RCC 7860 (cell line): ENCODE measurements around the gene NYAP1.
"Not testable (repeated sequence)": the region's sequence is repeated elsewhere in the genome, so short reads cannot be mapped to it uniquely, and the experiment has no call there.

Source experiments
- DNase-seq: peaks from one replicate; pipeline ENCODE4 v3.0.0-alpha.2; 2015; ENCODE audit warnings: low spot score
- FAIRE-seq: peaks from 2 replicates; lab custom pipeline; 2012; peaks lifted over from hg19 to GRCh38; lab: Jason Lieb, UNC

The NYAP1 gene

DNA sequence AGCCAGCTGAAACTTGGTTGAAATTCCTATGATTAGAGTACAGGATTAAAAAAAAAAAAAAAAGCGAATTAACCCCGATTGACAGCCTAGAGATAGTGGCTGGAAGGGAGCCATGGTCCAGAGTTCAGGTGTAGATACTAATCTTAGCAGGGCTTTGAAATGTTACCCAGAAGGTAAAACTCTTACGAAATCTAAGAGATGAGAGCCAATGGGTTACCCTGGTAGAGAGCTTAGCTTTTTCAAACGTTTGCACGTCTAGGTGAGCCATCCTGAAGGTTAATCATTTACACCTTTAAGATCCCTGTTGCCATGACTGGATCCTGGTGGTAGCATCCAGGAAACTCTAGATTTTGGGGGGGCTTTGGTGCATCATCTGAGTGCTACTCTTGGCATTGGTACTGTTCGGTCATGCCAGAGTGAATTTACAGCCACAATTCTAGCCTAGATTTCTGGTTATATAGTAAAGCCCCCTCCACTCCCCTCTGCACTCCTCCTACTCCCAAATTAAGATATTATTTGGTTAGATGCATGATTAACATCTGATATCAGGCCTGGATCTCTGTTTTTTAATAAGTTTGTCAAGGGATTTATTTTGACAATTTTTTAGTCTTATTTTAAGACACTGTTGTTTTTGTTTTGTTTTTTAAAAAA, 56.5 kb downstream of the NYAP1 start:
- FAIRE-seq (no peak), DNase-seq (peak; percentile 53)

DNA sequence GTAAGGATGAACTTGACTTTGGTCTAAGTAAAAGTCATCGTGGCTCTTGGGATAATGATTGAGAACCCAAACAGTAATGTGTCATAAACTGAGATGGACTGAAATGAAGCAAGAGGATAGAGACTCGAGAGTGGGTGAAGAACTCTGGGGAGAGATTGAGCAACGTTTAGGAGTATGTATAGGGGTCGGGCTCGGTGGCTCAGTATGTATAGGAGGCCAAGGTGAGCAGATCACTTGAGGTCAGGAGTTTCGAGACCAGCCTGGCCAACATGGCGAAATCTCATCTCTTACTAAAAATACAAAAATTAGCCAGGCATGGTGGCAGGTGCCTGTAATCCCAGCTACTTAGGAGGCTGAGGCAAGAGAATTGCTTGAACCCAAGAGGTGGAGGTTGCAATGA, 57.6 kb downstream of the NYAP1 start:
- FAIRE-seq, DNase-seq: not testable (repeated sequence)

DNA sequence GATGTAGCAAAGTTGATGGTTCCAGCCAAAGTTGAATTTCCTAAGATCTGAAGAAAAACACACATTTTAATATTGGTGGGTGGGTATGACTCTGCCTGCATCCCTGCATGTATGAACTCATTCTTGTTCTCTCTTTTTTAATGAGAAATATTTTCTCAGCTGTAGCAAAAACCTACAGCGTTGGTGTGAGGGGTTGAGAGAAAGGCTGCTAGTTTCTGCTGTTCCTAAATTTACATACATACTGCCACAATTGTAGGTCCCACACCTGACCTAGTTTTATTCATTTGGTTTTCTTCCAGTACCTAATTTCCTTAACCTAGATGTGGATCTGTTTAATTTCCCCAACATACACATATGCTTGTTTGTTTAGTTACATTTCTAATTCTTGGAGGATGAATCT, 59.9 kb downstream of the NYAP1 start:
- FAIRE-seq (no peak), DNase-seq (no peak)

DNA sequence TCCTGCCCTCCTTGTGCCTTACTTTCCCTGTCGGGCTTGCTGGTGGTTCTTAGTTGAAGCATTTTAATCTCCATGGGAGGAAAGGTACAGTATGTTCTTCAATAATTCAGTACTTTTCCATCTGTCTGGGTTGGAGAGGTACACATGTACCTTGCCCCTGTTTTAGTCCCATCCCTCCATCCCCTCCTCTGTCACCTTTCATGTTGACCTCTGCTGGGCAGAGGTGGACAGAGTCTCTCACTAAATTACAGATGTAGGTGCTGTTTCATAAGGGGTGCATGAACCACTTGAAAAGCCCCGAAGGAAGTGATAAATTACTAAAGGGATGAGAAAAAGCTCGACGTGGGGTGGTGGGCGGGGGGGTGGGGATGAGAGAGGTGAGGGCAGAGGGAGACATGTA, 60.7 kb downstream of the NYAP1 start:
- FAIRE-seq, result no peak

More for the DNA sequence above, 60.7 kb downstream of the NYAP1 start:
- DNase-seq, result no peak
